ENCODE data around the gene ATP2B2.

Gene ATP2B2

DNA sequence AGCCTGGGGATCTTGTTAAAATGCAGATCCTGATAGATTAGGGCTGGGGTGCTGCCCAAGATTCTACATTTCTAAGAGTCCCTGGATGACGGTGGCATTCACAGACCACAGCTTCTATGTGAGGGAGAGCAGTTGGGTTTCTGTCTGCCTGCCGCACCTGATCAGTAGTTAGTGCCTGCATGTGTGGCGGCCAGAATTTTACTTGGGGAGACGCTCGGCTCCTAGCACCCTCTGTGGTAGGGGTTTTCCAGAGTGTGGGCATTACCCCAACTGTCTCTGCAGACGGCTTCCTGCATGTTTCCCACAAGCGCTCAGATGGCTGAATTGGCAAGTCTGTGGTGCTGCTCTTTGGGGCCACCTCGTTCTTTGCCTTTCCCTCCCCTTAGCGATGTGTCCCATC, 220.9 kb downstream of the ATP2B2 start:
- DNase-seq = no peak

- no peak for DNase-seq
Measured at GRCh38 chr3:10283638-10284037, 221.7 kb downstream of the ATP2B2 start.

GRCh38 chr3:10281951-10282350, 223.4 kb downstream of the ATP2B2 start:
- DNase-seq = no peak

DNA sequence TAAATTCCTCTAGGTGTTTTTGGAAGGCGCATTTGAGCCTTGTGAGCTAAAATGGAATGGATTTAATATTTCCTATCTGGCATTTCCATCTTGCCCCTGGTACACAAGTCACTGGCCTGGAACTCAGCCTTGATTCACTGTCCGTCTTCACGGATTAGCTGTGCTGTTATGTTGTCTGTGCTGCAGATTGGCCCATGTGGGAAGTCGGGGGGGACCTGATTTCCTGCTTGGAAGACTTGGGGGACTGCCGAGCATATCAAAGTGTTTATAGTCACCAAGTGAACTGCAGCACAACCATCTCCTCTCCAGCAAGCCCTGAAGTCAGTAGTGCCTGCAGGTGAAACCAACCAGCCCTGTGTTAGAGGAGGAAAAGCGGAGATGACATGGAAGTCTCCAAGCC, 224.8 kb downstream of the ATP2B2 start:
- no peak for DNase-seq

DNA sequence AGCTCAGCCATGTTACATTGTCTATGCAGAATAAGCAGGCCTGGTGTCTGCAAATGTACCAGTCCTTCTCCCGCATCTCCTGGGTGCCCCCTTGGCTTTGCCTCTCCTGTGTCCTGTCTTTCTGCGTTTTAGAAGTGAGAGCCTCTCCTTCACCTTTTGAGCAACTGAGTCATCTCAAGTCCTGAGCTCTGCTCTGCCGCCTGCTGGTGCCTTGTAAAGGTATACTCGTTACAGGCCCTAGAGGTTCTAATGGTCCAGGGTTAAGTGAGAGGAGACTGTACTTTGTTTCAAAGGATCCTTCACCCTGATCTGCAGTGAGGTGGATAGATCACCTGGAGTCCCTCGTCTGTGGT, 225.2 kb downstream of the ATP2B2 start:
- no peak for DNase-seq

DNA sequence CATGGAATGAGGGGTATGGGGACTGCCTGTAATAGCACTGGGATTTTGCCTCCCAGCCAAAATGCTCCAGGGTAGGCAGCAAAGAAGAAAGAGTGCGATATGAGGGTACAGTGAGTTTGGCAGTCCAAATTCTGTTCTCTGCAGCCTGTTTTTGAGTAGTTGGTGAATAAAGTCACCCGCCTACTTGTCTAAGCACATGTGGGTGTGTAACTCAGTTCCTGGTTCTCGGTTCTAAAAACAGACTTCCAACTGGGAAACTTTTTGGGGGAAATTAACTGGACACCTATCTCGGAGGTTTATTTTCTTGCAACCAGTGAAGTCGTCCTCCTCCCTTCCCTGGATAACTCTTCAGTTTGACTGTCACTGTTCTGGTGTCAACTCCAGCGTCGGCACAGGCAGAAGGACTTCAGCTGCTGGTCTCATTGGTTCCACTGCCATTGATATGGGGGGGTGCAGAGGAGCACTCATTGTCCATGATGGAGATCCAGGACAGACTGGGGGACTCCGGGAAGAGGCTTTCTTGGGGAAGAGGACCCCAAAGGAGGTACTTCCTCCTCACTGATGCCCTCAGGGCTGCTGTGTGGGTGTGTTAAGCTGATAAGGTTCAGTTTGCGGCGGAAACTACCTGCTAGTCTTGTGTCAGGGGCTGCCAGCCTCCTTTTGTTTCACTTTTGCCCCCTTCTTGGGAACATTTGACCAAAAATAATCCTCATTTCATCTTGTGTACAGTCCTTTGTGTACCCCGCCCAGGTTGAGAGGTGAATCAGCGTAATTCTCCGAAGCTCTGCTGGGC, 225.8 kb downstream of the ATP2B2 start:
- no peak for DNase-seq

- DNase-seq = no peak
Measured at GRCh38 chr3:10278501-10278900, 226.9 kb downstream of the ATP2B2 start.

GRCh38 chr3:10277115-10277625, 228.2 kb downstream of the ATP2B2 start:
- no peak for DNase-seq

DNA sequence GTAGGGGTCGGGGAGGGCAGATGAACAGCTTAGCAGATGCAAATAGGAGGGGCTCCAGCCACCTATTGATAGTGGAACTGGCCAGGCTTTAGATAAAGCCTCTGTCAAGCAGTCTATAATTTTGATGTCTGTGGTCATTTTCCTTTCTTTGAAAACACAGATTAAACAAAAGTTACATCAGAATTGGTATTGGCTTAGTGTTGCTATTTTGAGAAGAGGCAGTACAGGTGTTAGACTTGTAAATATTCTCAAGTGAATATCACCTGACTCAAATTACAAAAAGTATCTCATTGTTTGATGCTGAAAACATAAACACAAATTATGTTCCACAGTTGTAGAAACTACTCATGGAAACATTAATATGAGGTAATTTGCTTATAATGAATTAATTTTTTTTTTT, 230.8 kb downstream of the ATP2B2 start:
- DNase-seq = no peak

Data from hypothalamus (tissue), 51 donors.